CD8-positive, alpha-beta memory T cell (primary cell): Measurements from ENCODE around the gene EFCAB6. TPM values are rescaled to one million over a fixed set of nuclear protein-coding genes. Genes with fewer than 3 reads are reported as not detected.
A peak's percentile ranks its signal among the peaks of the same experiment; 100 is the strongest.

Experiments used
- CTCF ChIA-PET: fragments of 350-600 bp; sonication (Branson Sonifier 250); formaldehyde crosslinking; loops from one replicate; lab custom pipeline; 2021; ENCODE audit warnings: antibody characterized with exemption; lab: Charles Lee
- POLR2A ChIA-PET: fragments of 350-600 bp; sonication (Branson Sonifier 250); formaldehyde crosslinking; loops from one replicate; lab custom pipeline; 2021; ENCODE audit warnings: antibody characterized with exemption; lab: Charles Lee
- DNase-seq, 5 donors: peaks; one replicate each; pipeline versions ENCODE4 v3.0.0 to v3.0.0-alpha.2; 2020 to 2022; ENCODE audit warnings: mixed read lengths in 1 of 5
- H3K27ac ChIP-seq: one replicate; pipeline ENCODE4 v1.7.0; 2013; ENCODE audit warnings: low read depth, mild to moderate bottlenecking, low read length, moderate library complexity
- H3K27me3 ChIP-seq: 2 replicates; pipeline ENCODE4 v1.7.0; 2013; ENCODE audit warnings: low read length, mild to moderate bottlenecking; ENCODE audit not compliant: insufficient read depth, poor library complexity, severe bottlenecking
- H3K36me3 ChIP-seq: 2 replicates; pipeline ENCODE4 v1.7.0; 2013; ENCODE audit warnings: mild to moderate bottlenecking, low read length, moderate library complexity; ENCODE audit not compliant: insufficient read depth
- H3K4me1 ChIP-seq: 2 replicates; pipeline ENCODE4 v1.7.0; 2013; ENCODE audit warnings: mild to moderate bottlenecking, low read length, moderate library complexity; ENCODE audit not compliant: insufficient read depth
- H3K4me3 ChIP-seq: 2 replicates; pipeline ENCODE4 v1.7.0; 2013; ENCODE audit warnings: mild to moderate bottlenecking, low read length
- H3K9me3 ChIP-seq: 2 replicates; pipeline ENCODE4 v1.7.0; 2013; ENCODE audit warnings: mild to moderate bottlenecking, low read length
- H3K27ac Mint-ChIP-seq, 8 donors: one replicate each; pipeline ENCODE4 v1.8.0; 2020 to 2021; ENCODE audit warnings: mixed read lengths in 8 of 8, mild to moderate bottlenecking in 6 of 8, inconsistent platforms in 3 of 8, moderate library complexity in 3 of 8
- H3K27me3 Mint-ChIP-seq, 2 donors: one replicate each; pipeline ENCODE4 v1.8.0; 2020 to 2021; ENCODE audit warnings: mixed read lengths in 2 of 2, mild to moderate bottlenecking in 1 of 2, moderate library complexity in 1 of 2
- H3K36me3 Mint-ChIP-seq, 3 donors: one replicate each; pipeline ENCODE4 v1.8.0; 2020 to 2021; ENCODE audit warnings: mixed read lengths in 3 of 3, inconsistent platforms in 1 of 3, mild to moderate bottlenecking in 1 of 3
- H3K4me1 Mint-ChIP-seq, 3 donors: one replicate each; pipeline ENCODE4 v1.8.0; 2020 to 2021; ENCODE audit warnings: mixed read lengths in 3 of 3, inconsistent platforms in 1 of 3, mild to moderate bottlenecking in 1 of 3
- H3K4me3 Mint-ChIP-seq, 7 donors: one replicate each; pipeline ENCODE4 v1.8.0; 2020 to 2021; ENCODE audit warnings: mixed read lengths in 7 of 7, mild to moderate bottlenecking in 6 of 7, moderate library complexity in 4 of 7, inconsistent platforms in 2 of 7
- H3K9me3 Mint-ChIP-seq, 5 donors: one replicate each; pipeline ENCODE4 v1.8.0; 2020 to 2022; ENCODE audit warnings: mixed read lengths in 5 of 5, mild to moderate bottlenecking in 3 of 5, moderate library complexity in 2 of 5, inconsistent platforms in 1 of 5
- polyA plus RNA-seq: library from polyadenylated mRNA; unstranded; fragments of 300-500 nt; fragmentation: Illumina TruSeq; gene quantifications from one replicate; pipeline ENCODE4 v1.2.3, GENCODE V29; 2021
- total RNA-seq, 2 experiments: library from RNA; stranded (reverse); gene quantifications; one replicate each; pipeline ENCODE4 v1.2.3, GENCODE V29; 2021

EFCAB6 gene
- total and polyA plus RNA-seq, 3 experiments from 2014 or later = 0.22 to 0.72 (median 0.64) TPM

DNA sequence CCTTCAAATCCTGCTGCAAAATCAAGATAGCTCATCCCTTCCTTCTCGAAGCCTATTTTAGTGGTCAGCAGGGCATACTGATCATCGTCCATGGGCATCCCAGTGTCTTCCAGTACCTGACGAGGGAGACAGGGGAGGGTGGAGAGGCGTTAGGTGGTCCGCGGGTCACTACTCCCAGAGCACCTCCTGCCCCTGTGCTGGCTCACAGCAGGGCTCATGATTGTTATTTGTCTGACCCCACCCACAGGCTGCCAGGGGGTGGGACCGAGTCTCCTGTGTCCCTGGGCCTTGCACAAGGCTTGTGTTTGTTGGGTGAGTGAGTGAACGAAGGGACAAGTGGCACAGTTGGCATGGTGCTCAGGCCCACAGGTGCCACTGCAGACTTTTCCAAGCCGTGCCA is 177.0 kb downstream of the EFCAB6 start:
- CTCF ChIA-PET = no interaction called here
- Mint-ChIP-seq H3K4me1 (no peaks in the 10 kb centered on the region), H3K36me3 (no peaks in the 10 kb centered on the region), H3K27me3 (peaks cover 13 to 25% of the 10 kb centered on the region in 2 donors), H3K27ac (peak overlapping the region in 1 of 8 donors; percentile 38), H3K9me3 (peaks cover 0 to 17% (median 15%) of the 10 kb centered on the region in 5 donors), H3K4me3 (no peak overlapping the region)
- H3K4me1 ChIP-seq = no peaks in the 10 kb centered on the region
- H3K27ac ChIP-seq = no peak overlapping the region
- no peaks in the 10 kb centered on the region for H3K27me3 ChIP-seq
- H3K36me3 ChIP-seq = no peaks in the 10 kb centered on the region
- no peak for DNase-seq
- POLR2A ChIA-PET = no interaction called here
- no peak overlapping the region for H3K4me3 ChIP-seq
- no peaks in the 10 kb centered on the region for H3K9me3 ChIP-seq

DNA sequence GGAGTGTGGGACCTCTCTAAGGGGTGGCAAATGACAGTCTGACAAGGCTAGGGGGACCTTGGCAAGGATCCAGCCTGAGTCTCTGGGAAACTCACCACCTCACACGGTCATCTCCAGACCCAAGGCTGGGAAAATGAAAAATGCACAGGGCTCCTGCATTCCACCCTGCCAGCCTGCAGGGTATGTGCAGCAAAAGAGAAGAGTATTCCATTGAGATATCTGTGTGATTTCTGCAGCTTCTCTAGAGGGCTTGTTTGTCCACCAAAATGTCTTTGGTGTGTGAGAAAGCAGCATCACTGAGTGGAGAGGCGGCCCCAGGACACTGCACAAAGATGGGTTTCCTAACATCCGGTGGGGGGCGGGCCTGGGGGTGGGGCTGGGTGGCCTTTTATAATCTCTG is 177.8 kb downstream of the EFCAB6 start:
- H3K9me3 Mint-ChIP-seq = peaks cover 0 to 10% (median 8%) of the 10 kb centered on the region in 5 donors
- Histone ChIP-seq H3K36me3 (no peaks in the 10 kb centered on the region), H3K9me3 (no peaks in the 10 kb centered on the region), H3K4me1 (no peaks in the 10 kb centered on the region), H3K27ac (no peak overlapping the region), H3K27me3 (no peaks in the 10 kb centered on the region), H3K4me3 (no peak overlapping the region)
- ChIA-PET CTCF (no interaction called here), POLR2A (no interaction called here)
- DNase-seq = no peak
- peaks cover 12 to 19% of the 10 kb centered on the region in 2 donors for H3K27me3 Mint-ChIP-seq
- H3K27ac Mint-ChIP-seq = no peak overlapping the region
- no peak overlapping the region for H3K4me3 Mint-ChIP-seq
- H3K36me3 Mint-ChIP-seq = no peaks in the 10 kb centered on the region
- H3K4me1 Mint-ChIP-seq = no peaks in the 10 kb centered on the region

DNA sequence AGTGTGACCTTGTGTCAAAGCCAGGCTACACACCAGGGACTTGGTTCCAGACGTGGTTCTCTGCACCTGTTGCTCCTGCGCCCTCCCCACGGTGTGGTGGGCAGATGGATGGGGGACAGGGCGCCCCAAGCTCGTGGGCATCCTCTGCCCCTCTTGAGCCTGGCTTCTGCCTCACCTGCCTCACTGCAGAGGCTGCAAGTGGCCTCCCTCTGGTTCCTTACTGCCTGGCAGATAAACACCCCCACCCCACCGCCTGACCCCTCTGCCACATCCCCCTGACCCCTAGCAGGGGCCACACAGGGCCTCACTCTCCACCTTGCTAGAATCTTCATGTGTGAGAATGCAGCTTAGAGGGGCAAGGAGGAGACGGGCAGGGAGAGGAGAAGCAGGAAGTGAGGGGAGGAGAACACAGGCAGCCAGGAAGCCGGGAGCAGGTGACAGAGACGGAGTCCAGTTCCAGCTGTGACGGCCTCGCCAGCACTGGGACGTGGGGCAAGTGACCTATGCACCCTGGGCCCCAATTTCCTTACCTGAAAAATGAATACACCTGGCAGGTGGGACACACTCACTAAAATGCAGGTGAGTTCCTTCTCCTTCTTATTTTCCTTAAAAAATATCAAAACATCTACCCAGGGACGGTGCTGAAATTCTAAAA is 178.3 kb downstream of the EFCAB6 start:
- Mint-ChIP-seq H3K27ac (no peak overlapping the region), H3K27me3 (peaks cover 12 to 15% of the 10 kb centered on the region in 2 donors), H3K4me1 (no peaks in the 10 kb centered on the region), H3K9me3 (peaks cover 0 to 5% (median 3%) of the 10 kb centered on the region in 5 donors), H3K4me3 (no peak overlapping the region), H3K36me3 (no peaks in the 10 kb centered on the region)
- no peaks in the 10 kb centered on the region for H3K4me1 ChIP-seq
- DNase-seq = no peak
- no peaks in the 10 kb centered on the region for H3K36me3 ChIP-seq
- ChIA-PET CTCF (no interaction called here), POLR2A (no interaction called here)
- no peaks in the 10 kb centered on the region for H3K27me3 ChIP-seq
- H3K4me3 ChIP-seq = no peak overlapping the region
- H3K27ac ChIP-seq = no peak overlapping the region
- no peaks in the 10 kb centered on the region for H3K9me3 ChIP-seq

DNA sequence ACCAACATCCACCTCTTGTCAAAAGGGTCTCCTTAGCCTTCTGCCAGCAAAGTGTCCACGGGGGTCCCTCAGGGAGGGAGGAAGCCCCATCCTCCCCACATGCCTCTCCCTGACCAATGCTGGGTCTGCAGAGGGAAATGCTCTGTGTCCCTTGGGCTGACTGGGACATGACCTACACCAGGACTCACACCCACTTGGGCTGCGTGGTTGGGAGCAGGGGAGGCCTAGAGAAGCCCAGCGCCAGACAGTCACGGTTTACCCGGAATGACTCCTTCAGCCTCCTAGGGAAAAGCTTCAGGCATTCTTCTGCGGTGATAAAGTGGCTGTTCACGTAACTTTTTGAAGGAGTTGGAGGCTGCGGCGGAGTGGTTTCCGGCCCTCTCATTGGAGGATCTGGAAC is 180.3 kb downstream of the EFCAB6 start:
- Mint-ChIP-seq H3K36me3 (no peaks in the 10 kb centered on the region), H3K4me1 (no peaks in the 10 kb centered on the region), H3K9me3 (no peaks in the 10 kb centered on the region), H3K4me3 (no peak overlapping the region), H3K27ac (no peak overlapping the region), H3K27me3 (peaks cover 10 to 15% of the 10 kb centered on the region in 2 donors)
- Histone ChIP-seq H3K9me3 (no peaks in the 10 kb centered on the region), H3K36me3 (no peaks in the 10 kb centered on the region), H3K27ac (no peak overlapping the region), H3K4me1 (no peaks in the 10 kb centered on the region), H3K4me3 (no peak overlapping the region), H3K27me3 (no peaks in the 10 kb centered on the region)
- no peak for DNase-seq
- ChIA-PET CTCF (no interaction called here), POLR2A (no interaction called here)

DNA sequence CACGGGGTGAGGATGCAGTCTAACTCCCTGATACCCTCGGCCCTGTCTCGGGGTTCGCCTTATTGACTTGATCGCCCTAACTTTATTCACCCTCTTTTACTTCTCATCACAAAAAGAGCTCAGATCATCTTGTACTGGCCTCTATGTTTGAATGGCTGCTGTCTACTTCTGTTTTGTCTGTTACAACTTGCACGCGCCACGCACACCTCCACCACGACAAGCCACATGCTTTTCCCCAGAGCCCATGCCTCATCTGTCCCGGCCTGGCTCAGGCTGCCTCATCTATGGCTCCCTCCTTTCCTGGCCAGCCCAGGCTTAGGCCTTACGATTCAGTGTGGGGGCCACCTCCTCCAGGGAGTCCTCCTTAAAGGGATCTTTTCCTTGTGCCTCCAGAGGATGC is 180.9 kb downstream of the EFCAB6 start:
- no peak overlapping the region for H3K27ac ChIP-seq
- H3K4me1 Mint-ChIP-seq = no peaks in the 10 kb centered on the region
- H3K36me3 Mint-ChIP-seq = no peaks in the 10 kb centered on the region
- H3K27me3 Mint-ChIP-seq = peaks cover 9 to 14% of the 10 kb centered on the region in 2 donors
- CTCF ChIA-PET = no interaction called here
- no peaks in the 10 kb centered on the region for H3K36me3 ChIP-seq
- H3K4me3 ChIP-seq = no peak overlapping the region
- H3K4me1 ChIP-seq = no peaks in the 10 kb centered on the region
- H3K9me3 Mint-ChIP-seq = no peaks in the 10 kb centered on the region
- H3K27ac Mint-ChIP-seq = no peak overlapping the region
- H3K9me3 ChIP-seq = no peaks in the 10 kb centered on the region
- H3K4me3 Mint-ChIP-seq = no peak overlapping the region
- no peaks in the 10 kb centered on the region for H3K27me3 ChIP-seq
- POLR2A ChIA-PET = no interaction called here
- no peak for DNase-seq

DNA sequence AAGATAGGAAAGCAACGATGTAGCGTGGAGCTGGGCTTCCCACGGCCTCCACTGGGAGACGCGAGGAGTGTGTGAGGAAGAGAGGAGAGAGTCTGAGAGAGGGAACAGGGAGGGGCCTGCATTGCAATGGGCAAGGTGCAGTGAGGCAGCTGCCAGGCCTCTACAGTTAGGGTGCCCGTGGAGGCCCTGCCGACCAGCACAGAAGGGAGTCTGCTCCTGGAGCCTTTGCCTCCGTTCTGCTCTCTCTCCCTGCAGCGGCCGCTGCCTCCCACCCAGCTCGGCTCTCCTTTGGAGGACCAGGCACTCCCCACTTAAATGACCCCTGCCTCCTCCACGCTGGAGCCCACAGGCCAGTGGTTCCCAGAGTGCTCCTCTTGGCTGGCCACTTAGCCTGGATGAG is 181.7 kb downstream of the EFCAB6 start:
- H3K27ac ChIP-seq = no peak overlapping the region
- Mint-ChIP-seq H3K27me3 (peaks cover 6 to 7% of the 10 kb centered on the region in 2 donors), H3K36me3 (no peaks in the 10 kb centered on the region), H3K27ac (no peak overlapping the region), H3K4me3 (no peak overlapping the region), H3K4me1 (no peaks in the 10 kb centered on the region), H3K9me3 (no peaks in the 10 kb centered on the region)
- no peaks in the 10 kb centered on the region for H3K27me3 ChIP-seq
- ChIA-PET CTCF (no interaction called here), POLR2A (no interaction called here)
- H3K36me3 ChIP-seq = no peaks in the 10 kb centered on the region
- no peaks in the 10 kb centered on the region for H3K4me1 ChIP-seq
- DNase-seq = no peak
- H3K9me3 ChIP-seq = no peaks in the 10 kb centered on the region
- no peak overlapping the region for H3K4me3 ChIP-seq

DNA sequence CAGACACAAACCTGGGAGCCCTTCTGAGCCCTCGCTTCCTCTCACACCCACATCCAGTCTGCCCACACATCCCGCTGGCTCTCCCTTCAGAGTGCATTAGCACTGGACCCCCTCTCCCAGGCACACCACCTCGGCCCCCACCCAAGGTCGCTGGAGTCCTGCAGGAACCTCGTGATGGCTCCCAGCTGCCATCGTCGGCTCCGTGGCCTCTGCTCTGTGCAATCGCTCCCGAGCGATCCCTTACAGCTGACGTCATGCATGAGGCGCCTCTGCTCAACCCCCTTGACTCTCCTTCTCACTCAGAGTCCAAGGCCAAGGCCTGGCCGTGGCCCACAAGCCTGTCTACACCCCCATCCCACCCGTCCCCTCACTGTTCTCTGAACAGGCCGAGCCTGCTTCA is 183.9 kb downstream of the EFCAB6 start:
- Histone ChIP-seq H3K9me3 (no peaks in the 10 kb centered on the region), H3K4me1 (no peaks in the 10 kb centered on the region), H3K27me3 (no peaks in the 10 kb centered on the region), H3K36me3 (no peaks in the 10 kb centered on the region), H3K4me3 (no peak overlapping the region), H3K27ac (no peak overlapping the region)
- Mint-ChIP-seq H3K36me3 (no peaks in the 10 kb centered on the region), H3K4me3 (no peak overlapping the region), H3K4me1 (no peaks in the 10 kb centered on the region), H3K9me3 (no peaks in the 10 kb centered on the region), H3K27ac (no peak overlapping the region), H3K27me3 (peaks cover 3 to 5% of the 10 kb centered on the region in 2 donors)
- DNase-seq = no peak
- CTCF ChIA-PET = no interaction called here
- POLR2A ChIA-PET = no interaction called here

DNA sequence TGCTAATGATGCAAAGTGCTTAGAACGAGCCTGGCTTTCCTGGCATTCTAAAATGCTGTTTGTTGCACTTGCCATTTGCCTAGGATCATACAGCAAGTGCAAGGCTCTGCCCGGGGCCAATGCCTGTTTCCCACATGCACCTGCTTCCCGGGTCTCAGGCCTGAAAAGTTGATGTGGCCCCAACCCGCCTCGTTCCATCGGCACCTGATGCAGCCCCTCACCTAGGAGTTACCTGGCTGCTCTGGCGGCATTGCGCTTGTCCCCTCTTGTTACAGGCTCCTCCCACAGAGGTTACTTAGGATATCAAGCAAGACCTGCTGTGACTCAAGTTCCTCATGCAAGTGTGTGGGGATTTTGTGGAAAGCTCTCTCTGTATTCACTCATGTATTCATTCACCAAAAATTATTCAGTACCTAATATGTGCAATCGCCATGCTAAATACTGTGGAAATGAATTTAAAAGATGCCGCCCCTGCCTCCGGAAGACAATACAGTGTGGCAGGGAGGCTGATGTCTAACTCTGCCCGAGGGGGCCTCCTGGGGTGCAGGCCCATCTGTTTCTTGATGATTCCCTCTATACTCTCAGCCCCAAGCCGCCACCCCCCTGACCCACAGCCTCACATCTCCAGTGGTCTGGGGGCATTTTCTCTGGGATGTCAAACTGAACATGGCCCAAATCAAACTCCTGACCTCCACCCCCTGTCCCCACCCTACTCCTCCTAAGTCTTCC is 184.5 kb downstream of the EFCAB6 start:
- H3K27ac Mint-ChIP-seq = no peak overlapping the region
- no peaks in the 10 kb centered on the region for H3K27me3 ChIP-seq

More for the DNA sequence above, 184.5 kb downstream of the EFCAB6 start:
- Histone ChIP-seq H3K4me1 (no peaks in the 10 kb centered on the region), H3K4me3 (no peak overlapping the region), H3K9me3 (no peaks in the 10 kb centered on the region), H3K27ac (no peak overlapping the region), H3K36me3 (no peaks in the 10 kb centered on the region)
- Mint-ChIP-seq H3K36me3 (no peaks in the 10 kb centered on the region), H3K4me1 (no peaks in the 10 kb centered on the region), H3K4me3 (no peak overlapping the region), H3K9me3 (no peaks in the 10 kb centered on the region), H3K27me3 (peaks cover 3 to 5% of the 10 kb centered on the region in 2 donors)
- no peak for DNase-seq
- ChIA-PET CTCF (no interaction called here), POLR2A (no interaction called here)
